Left renal cortex interstitium (tissue), 4 donors: ENCODE results near the gene PDIA5. TPM values are rescaled to one million over a fixed set of nuclear protein-coding genes. Genes with fewer than 3 reads are reported as not detected.

Experiments used
- DNase-seq, 4 donors: peaks; one replicate each; pipeline ENCODE4 v3.0.0-alpha.2; 2013; ENCODE audit warnings: low read depth in 4 of 4, low spot score in 2 of 4, missing footprints in 1 of 4
- polyA plus RNA-seq, 4 donors: library from polyadenylated mRNA; unstranded; fragments of 120-200 nt; gene quantifications; one replicate each; pipeline ENCODE4 v1.2.1, GENCODE V29; 2013; ENCODE audit not compliant: insufficient read length in 4 of 4

PDIA5 gene
- polyA plus RNA-seq, 4 donors, result 23.4 to 29.8 (median 27.7) TPM

GRCh38 chr3:123068601-123069381 is 2.0 kb downstream of the PDIA5 start:
- no peak for DNase-seq

- no peak for DNase-seq
Observed at GRCh38 chr3:123070510-123070909, 3.7 kb downstream of the PDIA5 start.

GRCh38 chr3:123071146-123071545 is 4.3 kb downstream of the PDIA5 start:
- no peak for DNase-seq

- DNase-seq, result no peak
Observed at GRCh38 chr3:123071581-123071980, 4.8 kb downstream of the PDIA5 start.

- no peak for DNase-seq
Observed at GRCh38 chr3:123072152-123072551, 5.3 kb downstream of the PDIA5 start.

- no peak for DNase-seq
Observed at GRCh38 chr3:123072564-123072963, 5.7 kb downstream of the PDIA5 start.

GRCh38 chr3:123075359-123075758 is 8.5 kb downstream of the PDIA5 start:
- DNase-seq, result no peak

GRCh38 chr3:123076112-123076495 is 9.3 kb downstream of the PDIA5 start:
- no peak for DNase-seq

- DNase-seq, result no peak
Observed at GRCh38 chr3:123076496-123077418, 9.9 kb downstream of the PDIA5 start.

- DNase-seq, result no peak
Observed at GRCh38 chr3:123078101-123078500, 11.3 kb downstream of the PDIA5 start.

GRCh38 chr3:123080864-123081562 is 14.2 kb downstream of the PDIA5 start:
- DNase-seq, result no peak

- DNase-seq, result no peak
Observed at GRCh38 chr3:123081718-123082369, 15.0 kb downstream of the PDIA5 start.

GRCh38 chr3:123082370-123083065 is 15.7 kb downstream of the PDIA5 start:
- no peak for DNase-seq

GRCh38 chr3:123083383-123084124 is 16.7 kb downstream of the PDIA5 start:
- DNase-seq, result no peak

GRCh38 chr3:123084192-123084591 is 17.4 kb downstream of the PDIA5 start:
- no peak for DNase-seq

GRCh38 chr3:123084738-123085237 is 18.0 kb downstream of the PDIA5 start:
- DNase-seq, result no peak

GRCh38 chr3:123085293-123085931 is 18.6 kb downstream of the PDIA5 start:
- no peak for DNase-seq

- no peak for DNase-seq
Observed at GRCh38 chr3:123085932-123086627, 19.3 kb downstream of the PDIA5 start.
